SK-N-DZ (cell line): ENCODE measurements around the gene SLC9A9.
A peak's percentile ranks its signal among the peaks of the same experiment; 100 is the strongest.

ENCODE experiments used
- DNase-seq: peaks from one replicate; pipeline ENCODE4 v3.0.0-alpha.2; 2015; ENCODE audit warnings: low spot score

Gene SLC9A9

GRCh38 chr3:143329567-143330211, 518.6 kb downstream of the SLC9A9 start:
- peak; percentile 33 for DNase-seq

DNA sequence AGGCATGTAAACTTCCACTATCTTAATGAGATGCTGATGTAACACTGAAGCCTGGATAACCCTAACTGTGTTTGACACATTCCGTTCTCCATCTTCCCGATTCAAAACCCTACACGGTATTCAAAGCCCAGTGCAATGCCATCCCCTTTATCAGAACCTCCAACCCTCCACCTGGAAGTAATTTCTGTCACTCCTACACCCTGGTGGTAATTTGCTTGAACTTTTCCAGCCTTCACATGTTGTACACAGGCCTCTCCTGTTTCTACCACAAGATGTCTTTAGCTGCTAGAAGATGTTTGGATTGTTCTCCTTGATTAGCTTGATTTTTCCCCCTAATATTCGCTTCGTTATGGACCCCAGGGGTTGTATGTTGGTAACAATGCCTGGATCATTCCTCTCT, 519.8 kb downstream of the SLC9A9 start:
- peak; percentile 13 for DNase-seq

- DNase-seq, result no peak
Measured at GRCh38 chr3:143326983-143327778, 521.1 kb downstream of the SLC9A9 start.

- no peak for DNase-seq
Measured at GRCh38 chr3:143321058-143321769, 527.1 kb downstream of the SLC9A9 start.

GRCh38 chr3:143315766-143316165, 532.5 kb downstream of the SLC9A9 start:
- no peak for DNase-seq

- no peak for DNase-seq
Measured at GRCh38 chr3:143314251-143315093, 533.8 kb downstream of the SLC9A9 start.

DNA sequence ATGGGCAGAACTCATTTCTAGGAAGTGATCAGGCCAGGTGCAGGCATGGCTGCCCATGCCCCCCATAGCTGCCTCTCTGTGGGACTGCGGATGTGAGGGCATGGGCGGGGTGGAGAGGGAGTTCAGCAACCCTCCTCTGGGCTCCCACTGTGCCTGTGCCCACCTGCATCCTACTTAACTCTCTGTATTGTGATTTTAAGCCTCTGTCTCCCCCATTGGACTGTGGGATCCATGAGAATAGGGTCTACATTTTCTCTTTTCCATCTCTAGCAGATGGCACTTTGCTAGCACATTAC, 534.4 kb downstream of the SLC9A9 start:
- no peak for DNase-seq

- DNase-seq, result no peak
Measured at GRCh38 chr3:143313025-143313892, 535.0 kb downstream of the SLC9A9 start.

GRCh38 chr3:143311096-143311495, 537.2 kb downstream of the SLC9A9 start:
- DNase-seq, result no peak

- DNase-seq, result no peak
Measured at GRCh38 chr3:143309705-143310104, 538.6 kb downstream of the SLC9A9 start.

- DNase-seq, result no peak
Measured at GRCh38 chr3:143307613-143308183, 540.6 kb downstream of the SLC9A9 start.

- DNase-seq, result no peak
Measured at GRCh38 chr3:143306407-143306806, 541.9 kb downstream of the SLC9A9 start.

DNA sequence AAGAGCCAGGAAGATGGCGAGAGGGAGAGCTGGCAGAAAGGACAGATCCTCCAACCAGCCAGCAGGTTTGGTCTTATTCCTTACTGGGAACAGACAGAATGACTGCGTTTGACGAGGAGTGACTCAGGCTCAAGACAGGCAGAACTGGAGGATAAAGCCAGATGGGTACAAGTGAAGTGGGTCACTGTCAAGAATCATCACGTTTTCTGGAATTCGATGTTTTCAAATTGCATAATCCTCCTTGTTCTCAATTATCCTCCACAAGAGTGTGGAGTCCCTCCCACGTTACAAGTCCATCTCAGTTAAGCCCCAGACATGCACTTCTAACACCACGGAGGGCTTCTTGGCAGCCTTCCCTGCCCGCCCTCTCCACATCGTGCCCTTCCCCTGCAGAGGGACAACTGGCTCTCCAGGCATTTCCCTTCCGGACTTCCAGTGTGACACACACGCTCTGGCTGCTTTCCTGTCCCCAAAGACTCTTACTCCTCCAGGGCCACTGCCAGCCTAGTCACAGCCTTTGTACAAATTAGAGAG, 545.6 kb downstream of the SLC9A9 start:
- DNase-seq, result no peak

- no peak for DNase-seq
Measured at GRCh38 chr3:143301031-143301901, 547.0 kb downstream of the SLC9A9 start.

DNA sequence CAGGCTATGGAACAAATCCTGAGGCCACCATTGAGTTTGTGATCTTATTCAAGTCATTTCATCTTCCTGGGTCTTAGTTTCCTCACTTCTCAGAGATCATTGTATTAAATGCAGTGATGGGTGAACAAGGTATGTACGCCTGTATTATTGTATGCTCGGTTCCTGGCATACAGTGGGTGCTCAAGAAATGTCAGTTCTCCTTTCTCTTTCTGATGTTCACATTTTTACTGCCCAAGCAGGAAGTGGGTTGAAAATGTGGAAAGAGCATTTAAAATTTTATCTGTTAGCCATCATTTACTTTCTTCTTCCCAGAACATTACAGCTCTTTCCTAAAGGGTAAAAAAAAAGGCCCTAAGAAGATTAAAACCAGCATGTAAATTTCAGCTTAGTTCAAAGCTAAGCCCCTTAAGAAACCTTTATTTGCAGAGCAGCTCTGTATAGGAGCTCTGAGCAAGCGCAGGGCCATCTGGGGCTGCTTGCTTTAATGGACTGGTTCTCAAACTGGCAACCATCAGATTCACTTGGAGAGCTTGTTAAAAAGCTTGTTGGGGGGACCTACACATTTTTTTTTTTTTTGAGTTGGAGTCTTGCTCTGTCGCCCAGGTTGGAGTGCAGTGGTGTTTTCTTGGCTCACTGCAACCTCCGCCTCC, 549.3 kb downstream of the SLC9A9 start:
- DNase-seq, result no peak

- DNase-seq, result no peak
Measured at GRCh38 chr3:143298380-143298779, 549.9 kb downstream of the SLC9A9 start.

DNA sequence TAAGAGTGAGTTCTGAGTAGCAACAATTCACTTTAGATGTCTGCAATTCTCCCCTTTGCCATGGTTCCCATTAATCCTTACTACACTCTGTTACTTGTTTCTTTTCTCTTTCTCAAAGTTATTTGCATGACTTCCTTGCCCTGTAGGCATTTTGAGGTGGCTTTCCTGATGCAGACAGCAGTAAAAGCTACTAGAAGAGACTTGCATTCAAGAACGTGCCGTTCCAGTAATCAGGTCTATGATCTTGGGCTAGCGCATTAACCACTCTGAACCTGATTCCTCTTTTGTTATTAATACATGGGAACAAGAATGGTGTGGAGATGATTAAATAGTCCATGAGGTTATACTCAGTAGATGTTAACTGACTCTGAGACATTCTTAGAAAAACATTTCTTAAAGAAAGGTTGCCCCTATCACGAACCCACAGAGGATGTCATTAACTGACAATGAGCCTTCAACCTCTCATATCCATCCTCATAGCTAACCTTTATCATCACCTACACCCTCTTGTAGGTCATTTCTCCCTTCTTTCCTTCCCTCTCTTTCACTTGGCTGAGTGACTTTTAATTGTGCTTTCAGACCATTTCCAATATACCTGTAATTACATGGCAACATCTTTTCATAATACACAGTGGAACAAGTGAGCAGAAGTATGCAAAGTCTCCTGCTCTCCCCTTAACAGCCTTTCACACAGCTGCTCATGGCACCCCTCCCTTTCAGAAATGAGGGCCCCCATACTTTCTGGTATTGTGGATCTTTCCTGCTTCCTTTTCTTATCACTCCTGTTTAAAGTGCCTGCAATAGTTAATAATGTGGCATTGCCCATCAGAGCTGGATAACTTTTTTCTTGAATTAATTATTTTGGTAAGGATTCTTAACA, 552.8 kb downstream of the SLC9A9 start:
- no peak for DNase-seq

GRCh38 chr3:143294188-143294587, 554.1 kb downstream of the SLC9A9 start:
- no peak for DNase-seq
